Caco-2 (cell line): ENCODE results near the gene CITED2. TPM values are rescaled to one million over a fixed set of nuclear protein-coding genes. Genes with fewer than 3 reads are reported as not detected.

Experiments
- BruUV-seq: library from RNA; stranded (reverse); fragments of 400-500 nt; replicated peaks from 2 replicates; lab custom pipeline; 2021; lab: Mats Ljungman, UMichigan
- CTCF ChIA-PET: fragments of 300-600 bp; sonication (Branson Sonifier 250); formaldehyde crosslinking; loops from one replicate; lab custom pipeline; 2022; ENCODE audit warnings: antibody characterized with exemption; lab: Charles Lee
- POLR2A ChIA-PET: fragments of 300-600 bp; sonication (Branson Sonifier 250); formaldehyde crosslinking; loops from one replicate; lab custom pipeline; 2022; ENCODE audit warnings: antibody characterized with exemption; lab: Charles Lee
- DNase-seq, 2 experiments: peaks; one replicate each; pipeline versions ENCODE4 v3.0.0 to v3.0.0-alpha.2; 2020 to 2022
- H3K27me3 ChIP-seq: replicated peaks from 2 replicates; pipeline ENCODE4 v1.6.0; 2011; ENCODE audit warnings: low read length; ENCODE audit not compliant: control insufficient read depth, insufficient read depth
- H3K36me3 ChIP-seq: 2 replicates; pipeline ENCODE4 v1.5.1; 2011; ENCODE audit warnings: low read length; ENCODE audit not compliant: control insufficient read depth, insufficient read depth
- H3K4me1 ChIP-seq: fragments of 250-450 bp; sonication (Bioruptor Pico); 2 replicates; pipeline ENCODE4 v1.5.1; 2020; ENCODE audit warnings: mild to moderate bottlenecking
- H3K4me3 ChIP-seq: 2 replicates; pipeline ENCODE4 v1.5.1; 2011; ENCODE audit warnings: low read depth, mild to moderate bottlenecking, control low read depth, low read length
- H3K9me3 ChIP-seq: fragments of 250-450 bp; sonication (Bioruptor Pico); 2 replicates; pipeline ENCODE4 v1.5.1; 2020; ENCODE audit warnings: mild to moderate bottlenecking, moderate library complexity
- H3K27ac Mint-ChIP-seq: one replicate; pipeline ENCODE4 v1.8.0; 2022; ENCODE audit warnings: mixed read lengths; ENCODE audit not compliant: unreplicated experiment
- H3K27me3 Mint-ChIP-seq: one replicate; pipeline ENCODE4 v1.8.0; 2022; ENCODE audit warnings: mixed read lengths; ENCODE audit not compliant: insufficient read depth, unreplicated experiment
- H3K36me3 Mint-ChIP-seq: one replicate; pipeline ENCODE4 v1.8.0; 2022; ENCODE audit warnings: mild to moderate bottlenecking, mixed read lengths; ENCODE audit not compliant: insufficient read depth, unreplicated experiment
- H3K4me1 Mint-ChIP-seq: one replicate; pipeline ENCODE4 v1.8.0; 2022; ENCODE audit warnings: low read depth, mixed read lengths; ENCODE audit not compliant: unreplicated experiment
- H3K4me3 Mint-ChIP-seq: one replicate; pipeline ENCODE4 v1.8.0; 2022; ENCODE audit warnings: mild to moderate bottlenecking, moderate library complexity, mixed read lengths; ENCODE audit not compliant: unreplicated experiment
- H3K9me3 Mint-ChIP-seq: one replicate; pipeline ENCODE4 v1.8.0; 2022; ENCODE audit warnings: mixed read lengths; ENCODE audit not compliant: unreplicated experiment
- intact Hi-C: fragments of 100-400 bp; cut with micrococcal nuclease; formaldehyde crosslinking; loops from one replicate; pipeline ENCODE4 v1.10.0; 2022; ENCODE audit not compliant: unreplicated experiment
- total RNA-seq: library from RNA; stranded (reverse); gene quantifications from 2 replicates; pipeline ENCODE4 v1.2.3, GENCODE V29; 2022
- TF ChIP-seq, protein P1 (sequence below), 2 experiments: fragments of 200-600 bp in 1 of 2; IDR thresholded peaks; 1 replicate in 1 of 2; 2 replicates in 1 of 2; pipeline versions ENCODE4 v1.5.1 to v1.8.0; 2011 to 2022; ENCODE audit warnings: antibody characterized with exemption in 1 of 2, control low read depth in 1 of 2, inconsistent platforms in 1 of 2, low read depth in 1 of 2, low read length in 1 of 2, mild to moderate bottlenecking in 1 of 2, moderate library complexity in 1 of 2; ENCODE audit not compliant: insufficient read depth in 1 of 2, severe bottlenecking in 1 of 2, unreplicated experiment in 1 of 2

Gene CITED2
- total RNA-seq, 1 experiment from 2014 or later, result 78.0 TPM

DNA sequence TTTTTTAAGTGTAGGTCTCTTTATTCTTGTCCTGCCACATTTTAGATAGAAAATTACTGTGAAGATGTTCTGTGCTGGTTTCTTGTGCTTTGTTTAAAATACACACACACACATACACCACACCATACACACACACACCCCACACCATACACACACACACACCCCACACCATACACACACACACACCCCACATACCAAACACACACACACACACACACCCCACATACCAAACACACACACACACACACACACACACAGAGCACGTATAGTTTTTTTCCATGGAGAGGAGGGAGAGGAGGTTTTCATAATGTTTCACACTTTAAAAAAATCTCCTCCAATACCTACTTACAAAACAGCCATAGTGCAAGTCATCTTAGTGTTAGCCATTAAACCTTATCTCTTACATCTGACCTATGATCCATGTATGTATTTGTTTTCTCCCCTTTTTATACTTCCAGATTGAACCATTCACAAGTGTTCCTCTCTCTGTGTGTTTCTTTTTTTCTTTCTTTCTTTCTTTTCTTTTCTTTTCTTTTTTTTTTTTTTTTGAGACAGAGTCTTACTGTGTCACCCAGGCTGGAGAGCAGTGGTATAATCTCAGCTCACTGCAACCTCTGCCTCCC lies 19.7 kb upstream of the CITED2 start:
- no TSS peak for BruUV-seq
- DNase-seq, result no peak
- intact Hi-C loops, result no loop called here
- Histone ChIP-seq H3K9me3 (no peaks in the 10 kb centered on the region), H3K27me3 (no peaks in the 10 kb centered on the region), H3K4me3 (no peak overlapping the region), H3K36me3 (no peaks in the 10 kb centered on the region), H3K4me1 (peaks cover 39% of the 10 kb centered on the region)
- Mint-ChIP-seq H3K36me3 (no peaks in the 10 kb centered on the region), H3K4me3 (no peak overlapping the region), H3K27me3 (no peaks in the 10 kb centered on the region), H3K4me1 (peaks cover 38% of the 10 kb centered on the region), H3K9me3 (no peaks in the 10 kb centered on the region), H3K27ac (peak overlapping the region; percentile 99)
- TF ChIP-seq, protein P1, sequence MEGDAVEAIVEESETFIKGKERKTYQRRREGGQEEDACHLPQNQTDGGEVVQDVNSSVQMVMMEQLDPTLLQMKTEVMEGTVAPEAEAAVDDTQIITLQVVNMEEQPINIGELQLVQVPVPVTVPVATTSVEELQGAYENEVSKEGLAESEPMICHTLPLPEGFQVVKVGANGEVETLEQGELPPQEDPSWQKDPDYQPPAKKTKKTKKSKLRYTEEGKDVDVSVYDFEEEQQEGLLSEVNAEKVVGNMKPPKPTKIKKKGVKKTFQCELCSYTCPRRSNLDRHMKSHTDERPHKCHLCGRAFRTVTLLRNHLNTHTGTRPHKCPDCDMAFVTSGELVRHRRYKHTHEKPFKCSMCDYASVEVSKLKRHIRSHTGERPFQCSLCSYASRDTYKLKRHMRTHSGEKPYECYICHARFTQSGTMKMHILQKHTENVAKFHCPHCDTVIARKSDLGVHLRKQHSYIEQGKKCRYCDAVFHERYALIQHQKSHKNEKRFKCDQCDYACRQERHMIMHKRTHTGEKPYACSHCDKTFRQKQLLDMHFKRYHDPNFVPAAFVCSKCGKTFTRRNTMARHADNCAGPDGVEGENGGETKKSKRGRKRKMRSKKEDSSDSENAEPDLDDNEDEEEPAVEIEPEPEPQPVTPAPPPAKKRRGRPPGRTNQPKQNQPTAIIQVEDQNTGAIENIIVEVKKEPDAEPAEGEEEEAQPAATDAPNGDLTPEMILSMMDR (IDR thresholded peaks at IDR 0.05; ENCODE audit: insufficient read depth in 1 of 2, low read depth in 1 of 2, low read length in 1 of 2, severe bottlenecking in 1 of 2, unreplicated experiment in 1 of 2), result no peak
- CTCF ChIA-PET, result no interaction called here
- POLR2A ChIA-PET, result no interaction called here

DNA sequence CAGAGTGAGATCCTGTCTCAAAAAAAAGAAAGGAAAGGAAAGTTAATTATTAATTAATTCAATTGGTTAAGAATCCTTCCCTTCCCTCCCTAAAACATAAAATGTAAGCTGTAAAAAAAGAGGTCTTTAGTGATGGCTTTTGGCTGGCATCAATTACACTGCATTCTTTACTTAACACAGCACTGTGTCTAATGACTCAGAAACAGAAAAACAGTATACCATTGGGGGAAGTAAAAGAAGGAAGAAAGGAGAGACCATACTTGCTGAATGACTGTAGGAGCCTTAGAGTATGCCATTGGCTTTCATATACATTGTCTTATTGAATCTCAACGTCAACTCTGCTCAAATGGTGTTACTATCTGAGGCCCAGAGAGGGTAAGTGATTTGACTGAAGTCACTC lies 18.3 kb upstream of the CITED2 start:
- Histone ChIP-seq H3K9me3 (no peaks in the 10 kb centered on the region), H3K4me1 (peaks cover 51% of the 10 kb centered on the region), H3K27me3 (no peaks in the 10 kb centered on the region), H3K36me3 (no peaks in the 10 kb centered on the region), H3K4me3 (no peak overlapping the region)
- no peaks in the 10 kb centered on the region for H3K36me3 Mint-ChIP-seq
- ChIA-PET CTCF (no interaction called here), POLR2A (no interaction called here)
- TF ChIP-seq, protein P1 (IDR thresholded peaks at IDR 0.05; ENCODE audit: insufficient read depth in 1 of 2, low read depth in 1 of 2, low read length in 1 of 2, severe bottlenecking in 1 of 2, unreplicated experiment in 1 of 2), result no peak
- H3K4me1 Mint-ChIP-seq, result peaks cover 38% of the 10 kb centered on the region
- DNase-seq, result no peak
- H3K27ac Mint-ChIP-seq, result peak overlapping the region; percentile 99
- no TSS peak for BruUV-seq
- H3K9me3 Mint-ChIP-seq, result no peaks in the 10 kb centered on the region
- intact Hi-C loops, result no loop called here
- no peaks in the 10 kb centered on the region for H3K27me3 Mint-ChIP-seq
- no peak overlapping the region for H3K4me3 Mint-ChIP-seq

DNA sequence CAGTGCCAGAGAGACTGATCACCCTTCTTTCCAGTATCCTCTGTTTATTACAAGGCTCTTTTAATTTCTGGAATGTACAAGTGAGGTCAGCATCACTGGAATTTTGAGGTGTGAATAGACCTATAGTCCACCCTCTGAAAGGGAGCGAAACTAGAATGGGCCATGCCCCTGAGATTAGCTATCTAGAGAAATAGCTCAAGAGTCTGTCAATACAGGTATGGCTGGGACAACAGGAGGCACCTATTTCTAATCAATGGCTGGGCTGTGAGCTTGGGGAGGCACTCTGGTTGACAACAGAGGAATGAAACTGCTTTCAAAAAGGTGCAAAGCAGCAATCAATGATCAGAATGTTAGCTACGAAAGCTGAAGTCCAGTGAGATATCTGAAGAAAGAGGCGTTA lies 17.3 kb upstream of the CITED2 start:
- TF ChIP-seq, protein P1 (IDR thresholded peaks at IDR 0.05; ENCODE audit: insufficient read depth in 1 of 2, low read depth in 1 of 2, low read length in 1 of 2, severe bottlenecking in 1 of 2, unreplicated experiment in 1 of 2), result no peak

More for the DNA sequence above, 17.3 kb upstream of the CITED2 start:
- POLR2A ChIA-PET, result no interaction called here
- no peaks in the 10 kb centered on the region for H3K36me3 Mint-ChIP-seq
- CTCF ChIA-PET, result no interaction called here
- H3K4me3 ChIP-seq, result no peak overlapping the region
- H3K4me3 Mint-ChIP-seq, result peak overlapping the region; percentile 42
- H3K9me3 ChIP-seq, result no peaks in the 10 kb centered on the region
- intact Hi-C loops, result no loop called here
- peaks cover 38% of the 10 kb centered on the region for H3K4me1 Mint-ChIP-seq
- H3K27ac Mint-ChIP-seq, result peak overlapping the region; percentile 99
- no TSS peak for BruUV-seq
- H3K4me1 ChIP-seq, result peaks cover 59% of the 10 kb centered on the region
- H3K27me3 Mint-ChIP-seq, result no peaks in the 10 kb centered on the region
- H3K36me3 ChIP-seq, result no peaks in the 10 kb centered on the region
- no peaks in the 10 kb centered on the region for H3K9me3 Mint-ChIP-seq
- no peak for DNase-seq
- no peaks in the 10 kb centered on the region for H3K27me3 ChIP-seq
